SK-N-SH treated with all-trans-retinoic acid at 6 μM for 48 hours (cell line): Measurements from ENCODE around the gene MUC20.
"Not testable (repeated sequence)": the region's sequence is repeated elsewhere in the genome, so short reads cannot be mapped to it uniquely, and the experiment has no call there.

Experiments
- ATAC-seq: fragments of 200-7000 bp; cut with Tn5 transposase; 3 replicates; pipeline ENCODE4 v1.9.1; 2020; ENCODE audit warnings: mild to moderate bottlenecking, moderate library complexity
- ARNTL ChIP-seq: fragments of 450-650 bp; formaldehyde crosslinking; IDR thresholded peaks from 2 replicates; pipeline ENCODE4 v1.5.0; 2020; ENCODE audit warnings: low read depth, mild to moderate bottlenecking, moderate library complexity, borderline replicate concordance
- BACH2 ChIP-seq: fragments of 250-450 bp; sonication (Bioruptor Pico); IDR thresholded peaks from 2 replicates; pipeline ENCODE4 v1.9.0; 2021; ENCODE audit warnings: mild to moderate bottlenecking, borderline replicate concordance
- CREB5 ChIP-seq: fragments of 250-450 bp; sonication (Bioruptor Pico); IDR thresholded peaks from 2 replicates; pipeline ENCODE4 v1.5.1; 2020; ENCODE audit warnings: low read depth, mild to moderate bottlenecking, moderate library complexity
- CSDC2 ChIP-seq: fragments of 250-450 bp; sonication (Bioruptor Pico); IDR thresholded peaks from 2 replicates; pipeline ENCODE4 v1.5.0; 2020; ENCODE audit warnings: mild to moderate bottlenecking, moderate library complexity
- CSRNP3 ChIP-seq: fragments of 250-450 bp; sonication (Bioruptor Pico); IDR thresholded peaks from 2 replicates; pipeline ENCODE4 v1.5.1; 2021; ENCODE audit warnings: mild to moderate bottlenecking, moderate library complexity
- ESRRG ChIP-seq: fragments of 250-450 bp; sonication (Bioruptor Pico); IDR thresholded peaks from 2 replicates; pipeline ENCODE4 v1.6.1; 2021; ENCODE audit warnings: mild to moderate bottlenecking
- GLIS3 ChIP-seq: fragments of 250-450 bp; sonication (Bioruptor Pico); IDR thresholded peaks from 2 replicates; pipeline ENCODE4 v1.5.0; 2020; ENCODE audit warnings: mild to moderate bottlenecking, moderate library complexity
- ISL1 ChIP-seq: fragments of 250-450 bp; sonication (Bioruptor Pico); IDR thresholded peaks from 2 replicates; pipeline ENCODE4 v2.1.2; 2022; ENCODE audit warnings: mild to moderate bottlenecking, moderate library complexity
- OSR1 ChIP-seq: fragments of 250-450 bp; sonication (Bioruptor Pico); IDR thresholded peaks from 2 replicates; pipeline ENCODE4 v1.8.0; 2022; ENCODE audit warnings: moderate library complexity, mild to moderate bottlenecking, inconsistent platforms
- POU6F1 ChIP-seq: fragments of 250-450 bp; sonication (Bioruptor Pico); IDR thresholded peaks from 2 replicates; pipeline ENCODE4 v1.8.0; 2021; ENCODE audit warnings: low read depth, mild to moderate bottlenecking, moderate library complexity, borderline replicate concordance
- PPARA ChIP-seq: fragments of 250-450 bp; sonication (Bioruptor Pico); IDR thresholded peaks from 2 replicates; pipeline ENCODE4 v1.5.0; 2020; ENCODE audit warnings: mild to moderate bottlenecking, borderline replicate concordance
- SNAI2 ChIP-seq: fragments of 250-450 bp; sonication (Bioruptor Pico); IDR thresholded peaks from 2 replicates; pipeline ENCODE4 v1.5.0; 2020; ENCODE audit warnings: mild to moderate bottlenecking, moderate library complexity
- TCF4 ChIP-seq: fragments of 250-450 bp; sonication (Bioruptor Pico); IDR thresholded peaks from 2 replicates; pipeline ENCODE4 v1.8.0; 2021; ENCODE audit warnings: mild to moderate bottlenecking, moderate library complexity, borderline replicate concordance
- TOX ChIP-seq: fragments of 250-450 bp; sonication (Bioruptor Pico); IDR thresholded peaks from 2 replicates; pipeline ENCODE4 v1.8.0; 2021; ENCODE audit warnings: mild to moderate bottlenecking, moderate library complexity, borderline replicate concordance
- TSHZ2 ChIP-seq: fragments of 250-450 bp; sonication (Bioruptor Pico); IDR thresholded peaks from 2 replicates; pipeline ENCODE4 v1.5.0; 2020; ENCODE audit warnings: mild to moderate bottlenecking, moderate library complexity
- ZC3H10 ChIP-seq: fragments of 250-450 bp; sonication (Bioruptor Pico); IDR thresholded peaks from 2 replicates; pipeline ENCODE4 v1.5.1; 2021; ENCODE audit warnings: mild to moderate bottlenecking, moderate library complexity
- ZFP3 ChIP-seq: fragments of 250-450 bp; sonication (Bioruptor Pico); IDR thresholded peaks from 2 replicates; pipeline ENCODE4 v1.5.0; 2020; ENCODE audit warnings: mild to moderate bottlenecking, moderate library complexity
- ZFP30 ChIP-seq: fragments of 450-650 bp; formaldehyde crosslinking; IDR thresholded peaks from 2 replicates; pipeline ENCODE4 v1.5.0; 2022; ENCODE audit warnings: mild to moderate bottlenecking, moderate library complexity
- ZNF70 ChIP-seq: fragments of 450-650 bp; formaldehyde crosslinking; IDR thresholded peaks from 2 replicates; pipeline ENCODE4 v1.5.0; 2020; ENCODE audit warnings: mild to moderate bottlenecking, moderate library complexity
- ZNF8 ChIP-seq: fragments of 450-650 bp; formaldehyde crosslinking; IDR thresholded peaks from 2 replicates; pipeline ENCODE4 v1.5.0; 2020; ENCODE audit warnings: mild to moderate bottlenecking, moderate library complexity

Gene MUC20

GRCh38 chr3:195693428-195694216 is 27.2 kb upstream of the MUC20 start (continued):
- TF ChIP-seq CSRNP3 (CRISPR knock-in tag) = no peak
- TF ChIP-seq CREB5 (CRISPR knock-in tag) = no peak
- no peak for TF ChIP-seq TOX
- no peak for TF ChIP-seq ESRRG (CRISPR knock-in tag)
- no peak for TF ChIP-seq BACH2 (CRISPR knock-in tag)
- no peak for TF ChIP-seq PPARA (CRISPR knock-in tag)
- TF ChIP-seq ZNF8 (CRISPR knock-in tag) = no peak
- TF ChIP-seq ARNTL = no peak
- no peak for TF ChIP-seq CSDC2 (CRISPR knock-in tag)
- TF ChIP-seq OSR1 (CRISPR knock-in tag) = no peak

- not testable (repeated sequence) for ATAC-seq
Measured at GRCh38 chr3:195694217-195695076, 26.3 kb upstream of the MUC20 start.

GRCh38 chr3:195696632-195697278 is 24.0 kb upstream of the MUC20 start:
- TF ChIP-seq ZNF8 (CRISPR knock-in tag) = no peak
- TF ChIP-seq ISL1 (CRISPR knock-in tag) = no peak
- TF ChIP-seq TCF4 (CRISPR knock-in tag) = no peak
- TF ChIP-seq BACH2 (CRISPR knock-in tag) = no peak
- no peak for TF ChIP-seq OSR1 (CRISPR knock-in tag)
- no peak for TF ChIP-seq ZFP30
- no peak for TF ChIP-seq POU6F1 (CRISPR knock-in tag)
- no peak for TF ChIP-seq TOX
- no peak for TF ChIP-seq SNAI2
- TF ChIP-seq CSDC2 (CRISPR knock-in tag) = no peak
- no peak for TF ChIP-seq ARNTL
- no peak for TF ChIP-seq CREB5 (CRISPR knock-in tag)
- TF ChIP-seq ZNF70 (CRISPR knock-in tag) = no peak
- TF ChIP-seq, all 23 proteins: peak for 0
- ATAC-seq = no peak

- TF ChIP-seq OSR1 (CRISPR knock-in tag) (no peak), TCF4 (CRISPR knock-in tag) (no peak), TSHZ2 (CRISPR knock-in tag) (no peak), POU6F1 (CRISPR knock-in tag) (no peak), GLIS3 (CRISPR knock-in tag) (no peak), ZC3H10 (no peak), CSDC2 (CRISPR knock-in tag) (no peak), ZFP3 (CRISPR knock-in tag) (no peak)
- TF ChIP-seq, all 23 proteins: peak for 0
- peak; percentile 68 for ATAC-seq
Measured at GRCh38 chr3:195697582-195698324, 23.0 kb upstream of the MUC20 start.
